HCT116 (cell line): Measurements from ENCODE around the gene SEMA6D. TPM values are rescaled to one million over a fixed set of nuclear protein-coding genes. Genes with fewer than 3 reads are reported as not detected.

Source experiments
- ATAC-seq: fragments of 200-7000 bp; cut with Tn5 transposase; 2 replicates; pipeline ENCODE4 v1.9.1; 2020; ENCODE audit warnings: mild to moderate bottlenecking, moderate library complexity
- BruUV-seq: library from RNA; stranded (reverse); fragments of 400-500 nt; replicated peaks from 2 replicates; lab custom pipeline; 2021; lab: Mats Ljungman, UMichigan
- CTCF ChIA-PET: fragments of 300-600 bp; sonication (Branson Sonifier 250); formaldehyde crosslinking; loops from one replicate; lab custom pipeline; 2021; ENCODE audit warnings: antibody characterized with exemption; lab: Charles Lee
- POLR2A ChIA-PET: fragments of 300-600, 350-600 bp; sonication (Branson Sonifier 250); formaldehyde crosslinking; loops from one replicate; lab custom pipeline; 2021; ENCODE audit warnings: antibody characterized with exemption; lab: Charles Lee
- RAD21 ChIA-PET, 2 experiments: fragments of 300-600 bp; sonication (Branson Sonifier 250); formaldehyde crosslinking; loops; one replicate each; lab custom pipeline; 2023; ENCODE audit warnings: low total read pairs in 2 of 2; ENCODE audit not compliant: uncharacterized antibody in 2 of 2, unreplicated experiment in 2 of 2, low non-redundant PET in 1 of 2; lab: Charles Lee
- DNase-seq: peaks from one replicate; pipeline ENCODE4 v3.0.0-alpha.2; 2010; ENCODE audit warnings: low read depth, low spot score
- H2AFZ ChIP-seq: fragments of 200-600 bp; shearing (Covaris generic), sonication (generic); 2 replicates; pipeline ENCODE4 v1.6.1; 2017; ENCODE audit warnings: low read depth, mixed run types, mixed read lengths, antibody characterized with exemption, low read length; ENCODE audit not compliant: poor library complexity, severe bottlenecking
- H3K27ac ChIP-seq: 2 replicates; pipeline ENCODE4 v1.5.1; 2012; ENCODE audit warnings: low read depth, low read length
- H3K27me3 ChIP-seq: fragments of 200-600 bp; sonication (generic); 2 replicates; pipeline ENCODE4 v1.6.1; 2016; ENCODE audit warnings: mixed run types, low read length, mixed read lengths; ENCODE audit not compliant: insufficient read depth
- H3K36me3 ChIP-seq, 2 experiments: fragments of 200-500 bp in 1 of 2; fragments of 200-600 bp in 1 of 2; sonication (Bioruptor generic) in 1 of 2; sonication (generic) in 1 of 2; 2 replicates each; pipeline versions ENCODE4 v1.5.1 to v1.6.1; 2014 to 2016; ENCODE audit warnings: low read length in 2 of 2, inconsistent platforms in 1 of 2, mixed read lengths in 1 of 2, mixed run types in 1 of 2; ENCODE audit not compliant: insufficient read depth in 2 of 2, control insufficient read depth in 1 of 2
- H3K4me1 ChIP-seq, 2 experiments: fragments of 200-600 bp in 1 of 2; sonication (generic) in 1 of 2; 2 replicates each; pipeline versions ENCODE4 v1.5.1 to v1.6.1; 2012 to 2017; ENCODE audit warnings: low read length in 2 of 2, inconsistent platforms in 1 of 2, mild to moderate bottlenecking in 1 of 2, mixed read lengths in 1 of 2, mixed run types in 1 of 2, moderate library complexity in 1 of 2; ENCODE audit not compliant: insufficient read depth in 2 of 2, control insufficient read depth in 1 of 2
- H3K4me2 ChIP-seq: fragments of 200-600 bp; sonication (generic); 2 replicates; pipeline ENCODE4 v1.6.1; 2017; ENCODE audit warnings: mixed run types, low read length, mixed read lengths
- H3K4me3 ChIP-seq, 2 experiments: fragments of 200-600 bp in 1 of 2; sonication (generic) in 1 of 2; replicated peaks in 1 of 2; 2 replicates each; pipeline ENCODE4 v1.5.1; 2011 to 2016; ENCODE audit warnings: low read length in 2 of 2, control low read depth in 1 of 2, low read depth in 1 of 2, mild to moderate bottlenecking in 1 of 2, mixed read lengths in 1 of 2, mixed run types in 1 of 2
- H3K79me2 ChIP-seq: fragments of 200-600 bp; sonication (generic); 2 replicates; pipeline ENCODE4 v1.6.1; 2017; ENCODE audit warnings: mild to moderate bottlenecking, mixed run types, low read length, moderate library complexity, mixed read lengths; ENCODE audit not compliant: insufficient read depth
- H3K9ac ChIP-seq: fragments of 200-600 bp; sonication (generic); 2 replicates; pipeline ENCODE4 v1.6.1; 2016; ENCODE audit warnings: low read length, mixed read lengths
- H3K9me2 ChIP-seq: fragments of 200-600 bp; sonication (generic), shearing (Covaris generic); 2 replicates; pipeline ENCODE4 v1.6.1; 2017; ENCODE audit warnings: mixed run types, mild to moderate bottlenecking, moderate library complexity; ENCODE audit not compliant: insufficient read depth
- H3K9me3 ChIP-seq, 2 experiments: fragments of 200-500 bp in 1 of 2; fragments of 200-600 bp in 1 of 2; sonication (Bioruptor generic) in 1 of 2; sonication (generic) in 1 of 2; 2 replicates each; pipeline ENCODE4 v1.6.1; 2014 to 2017; ENCODE audit warnings: low read length in 2 of 2, mixed read lengths in 2 of 2, inconsistent platforms in 1 of 2, low read depth in 1 of 2, mild to moderate bottlenecking in 1 of 2, mixed run types in 1 of 2, moderate library complexity in 1 of 2; ENCODE audit not compliant: control insufficient read depth in 1 of 2, insufficient read depth in 1 of 2
- H4K20me1 ChIP-seq: fragments of 200-600 bp; sonication (generic), shearing (Covaris generic); 2 replicates; pipeline ENCODE4 v1.6.1; 2017; ENCODE audit warnings: mixed run types, mild to moderate bottlenecking, moderate library complexity; ENCODE audit not compliant: insufficient read depth
- EGR1 ChIP-seq: IDR thresholded peaks from 2 replicates; pipeline ENCODE4 v1.6.1; 2012; ENCODE audit warnings: low read depth
- FOSL1 ChIP-seq: IDR thresholded peaks from 2 replicates; pipeline ENCODE4 v1.6.1; 2012; ENCODE audit warnings: low read depth
- POLR2A ChIP-seq: IDR thresholded peaks from 2 replicates; pipeline ENCODE4 v1.7.0; 2011; ENCODE audit warnings: borderline replicate concordance; ENCODE audit not compliant: insufficient read depth, insufficient read length; ENCODE audit errors: extremely low read depth
- POLR2AphosphoS5 ChIP-seq: IDR thresholded peaks from 2 replicates; pipeline ENCODE4 v1.6.1; 2011; ENCODE audit warnings: mild to moderate bottlenecking, low read depth, low read length, moderate library complexity
- SP1 ChIP-seq: IDR thresholded peaks from 2 replicates; pipeline ENCODE4 v1.6.1; 2012; ENCODE audit warnings: low read depth
- YY1 ChIP-seq: IDR thresholded peaks from 2 replicates; pipeline ENCODE4 v1.6.1; 2011; ENCODE audit warnings: low read length, low read depth, moderate library complexity, mild to moderate bottlenecking; ENCODE audit not compliant: insufficient replicate concordance; ENCODE audit errors: extremely low read depth
- ZFX ChIP-seq: fragments of 450-650 bp; IDR thresholded peaks from 2 replicates; pipeline ENCODE4 v1.6.1; 2017
- ZNF274 ChIP-seq: fragments of 200-500 bp; sonication (Bioruptor generic); IDR thresholded peaks from 2 replicates; pipeline ENCODE4 v1.6.1; 2014; ENCODE audit warnings: mild to moderate bottlenecking, low read depth, low read length, inconsistent platforms
- intact Hi-C: fragments of 100-400 bp; cut with micrococcal nuclease; formaldehyde crosslinking; loops from 2 replicates; pipeline ENCODE4 v1.10.0; 2022
- total RNA-seq: library from RNA; stranded (reverse); gene quantifications from one replicate; pipeline ENCODE4 v1.2.1, GENCODE V29; 2021; ENCODE audit not compliant: unreplicated experiment

SEMA6D gene
- total RNA-seq, 1 experiment from 2014 or later, result 0.02 TPM

DNA sequence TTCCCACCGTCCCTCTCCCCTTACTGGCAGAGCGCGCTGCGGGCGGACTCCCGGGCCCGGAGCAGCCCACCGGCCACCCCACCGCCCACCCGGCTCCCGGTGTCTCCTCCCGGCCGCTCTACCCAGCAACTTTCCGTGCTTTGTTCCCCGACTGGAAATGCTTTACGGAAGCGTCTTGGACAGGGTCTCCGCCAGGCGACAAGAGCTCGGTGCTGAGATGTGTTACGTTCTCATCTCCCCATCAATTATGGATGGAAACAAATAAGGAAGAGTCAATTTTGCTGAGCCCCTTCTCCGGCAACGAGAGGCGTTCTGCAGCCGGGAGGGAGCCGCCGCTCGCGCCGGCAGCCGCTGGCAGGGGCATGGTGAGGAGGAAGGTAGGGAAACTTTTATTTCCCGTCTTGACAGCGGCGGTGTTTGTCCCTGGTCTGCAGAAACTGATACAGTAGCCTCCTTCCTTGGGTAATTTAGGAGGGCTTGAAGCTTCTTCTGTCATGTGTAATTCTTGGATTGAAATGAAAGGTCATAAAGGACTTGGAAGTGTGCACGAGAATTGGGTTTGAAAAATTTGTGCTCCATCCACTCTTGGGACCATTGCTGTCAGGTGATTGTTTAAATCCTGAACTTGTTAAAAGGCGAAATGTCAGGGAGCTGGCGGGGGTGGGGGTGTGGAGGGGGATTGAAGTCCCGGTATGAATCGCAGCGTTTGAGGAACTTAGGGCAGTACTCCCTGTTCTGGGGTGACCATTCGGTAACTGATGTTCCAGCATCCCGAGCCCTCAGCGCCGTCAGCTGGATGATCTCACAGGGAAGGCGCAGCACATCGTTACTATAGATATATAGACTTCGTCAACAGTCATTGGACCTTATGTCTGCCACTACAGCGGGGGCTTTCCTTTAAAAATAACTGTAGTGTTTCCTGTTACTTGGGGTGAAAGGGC is 1.5 kb downstream of the SEMA6D start (continued):
- no peak for TF ChIP-seq FOSL1
- TF ChIP-seq ZFX, result no peak

DNA sequence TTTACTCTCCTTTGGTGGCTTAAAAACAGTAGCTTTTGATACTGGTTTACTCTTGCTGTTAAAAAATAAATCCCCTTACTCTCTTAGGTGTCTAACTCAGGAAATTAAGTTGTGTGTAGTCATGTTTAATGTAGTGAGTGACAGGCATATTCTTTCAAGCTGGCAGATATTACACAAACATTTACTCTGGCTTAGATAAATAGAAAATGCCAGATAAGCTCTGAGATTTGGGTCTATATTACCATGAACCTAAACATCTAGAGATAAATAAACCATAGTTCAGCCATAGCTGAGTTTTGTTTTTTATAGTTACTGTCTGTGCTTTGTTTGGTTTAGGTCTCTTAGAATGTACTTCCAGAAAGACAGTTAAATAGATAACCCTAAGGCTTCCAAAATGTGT is 2.4 kb downstream of the SEMA6D start:
- ChIA-PET POLR2A (no interaction called here), CTCF (no interaction called here), RAD21 (no interaction called here)
- Histone ChIP-seq H3K4me3 (no peak overlapping the region), H3K9ac (no peak overlapping the region), H3K9me3 (peaks cover 0 to 30% of the 10 kb centered on the region in 2 experiments; a peak in 2 of 4 replicates), H3K79me2 (no peaks in the 10 kb centered on the region), H3K27me3 (no peaks in the 10 kb centered on the region), H4K20me1 (no peaks in the 10 kb centered on the region), H3K27ac (no peak overlapping the region), H2AFZ (no peak overlapping the region), H3K9me2 (no peaks in the 10 kb centered on the region), H3K36me3 (no peaks in the 10 kb centered on the region), H3K4me2 (no peak overlapping the region), H3K4me1 (no peaks in the 10 kb centered on the region)
- no TSS peak for BruUV-seq
- no peak for DNase-seq
- TF ChIP-seq ZNF274 (no peak), POLR2A (no peak), SP1 (no peak), ZFX (no peak), EGR1 (no peak), POLR2AphosphoS5 (no peak), YY1 (no peak)
- intact Hi-C loops, result no loop called here
- ATAC-seq, result no peak
